Left forelimb (tissue), 1 donor: ENCODE data around the gene KCNK1.
"Not testable (repeated sequence)": the region's sequence is repeated elsewhere in the genome, so short reads cannot be mapped to it uniquely, and the experiment has no call there.

Source experiments
- DNase-seq: peaks from one replicate; pipeline ENCODE4 v3.0.0-alpha.2; 2018; ENCODE audit warnings: low spot score

Gene KCNK1

GRCh38 chr1:233607252-233608119 lies 6.4 kb upstream of the KCNK1 start:
- DNase-seq = no peak

DNA sequence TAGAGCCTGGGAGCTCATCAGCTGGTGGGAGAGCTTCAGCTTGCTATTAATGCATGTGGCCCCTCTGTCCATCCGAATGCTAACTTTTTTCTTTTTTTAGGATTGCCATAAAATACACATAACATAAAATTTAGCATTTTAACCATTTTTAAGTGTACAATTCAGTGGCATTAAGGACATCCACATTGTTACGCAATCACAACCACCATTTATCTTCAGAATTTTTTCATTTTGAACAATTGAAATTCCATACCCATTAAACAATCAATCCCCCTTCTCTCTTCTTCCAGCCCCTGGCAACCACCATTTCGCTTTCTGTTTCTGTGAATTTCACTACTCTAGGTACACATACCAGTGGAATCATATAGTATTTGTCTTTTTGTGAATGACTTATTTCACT lies 4.9 kb upstream of the KCNK1 start:
- no peak for DNase-seq

- no peak for DNase-seq
These were observed 4.0 kb upstream of the KCNK1 start for GRCh38 chr1:233609926-233610325.

DNA sequence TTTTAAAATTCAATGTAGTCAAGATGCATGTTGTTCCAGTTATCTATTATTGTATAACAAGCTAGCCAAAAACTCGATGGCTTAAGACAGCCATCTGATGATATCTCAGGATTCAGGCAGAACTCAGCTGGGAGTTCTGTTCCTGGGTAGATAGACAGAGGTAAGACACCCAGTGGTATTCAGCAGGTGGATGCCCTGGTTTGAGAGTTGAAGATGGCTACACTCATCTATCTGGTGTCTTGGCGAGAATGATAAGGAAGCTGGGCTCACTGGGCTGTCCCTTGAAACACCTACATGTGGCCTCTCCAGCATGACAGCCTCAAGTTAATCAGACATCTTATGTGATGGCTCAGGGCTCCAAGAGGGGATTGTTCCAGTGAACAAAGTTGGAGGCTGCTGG lies 3.3 kb upstream of the KCNK1 start:
- DNase-seq = no peak

GRCh38 chr1:233611363-233611762 lies 2.5 kb upstream of the KCNK1 start:
- not testable (repeated sequence) for DNase-seq

GRCh38 chr1:233614173-233614742 lies 352 bp downstream of the KCNK1 start:
- peak; percentile 73 for DNase-seq

- no peak for DNase-seq
These were observed 1.0 kb downstream of the KCNK1 start for GRCh38 chr1:233614743-233615521.

- DNase-seq = no peak
These were observed 1.7 kb downstream of the KCNK1 start for GRCh38 chr1:233615571-233615970.

GRCh38 chr1:233617025-233617424 lies 3.1 kb downstream of the KCNK1 start:
- DNase-seq = no peak

DNA sequence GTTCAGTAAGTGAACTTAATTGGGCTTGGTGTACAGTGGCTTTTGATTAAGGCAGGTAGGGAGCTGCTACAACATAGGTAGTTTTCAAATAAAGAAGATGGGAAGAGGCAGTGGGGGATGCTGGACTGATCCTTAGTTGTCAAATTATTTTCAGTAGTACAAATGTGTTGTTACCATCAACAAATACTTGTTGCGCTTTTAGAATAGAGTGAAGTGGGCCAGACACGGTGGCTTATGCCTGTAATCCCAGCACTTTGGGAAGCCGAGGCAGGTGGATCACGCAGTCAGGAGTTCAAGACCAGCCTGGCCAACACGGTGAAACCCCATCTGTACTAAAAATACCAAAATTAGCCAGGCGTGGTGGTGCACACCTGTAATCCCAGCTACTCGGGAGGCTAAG lies 5.5 kb downstream of the KCNK1 start:
- not testable (repeated sequence) for DNase-seq

GRCh38 chr1:233620065-233620464 lies 6.2 kb downstream of the KCNK1 start:
- DNase-seq = no peak

DNA sequence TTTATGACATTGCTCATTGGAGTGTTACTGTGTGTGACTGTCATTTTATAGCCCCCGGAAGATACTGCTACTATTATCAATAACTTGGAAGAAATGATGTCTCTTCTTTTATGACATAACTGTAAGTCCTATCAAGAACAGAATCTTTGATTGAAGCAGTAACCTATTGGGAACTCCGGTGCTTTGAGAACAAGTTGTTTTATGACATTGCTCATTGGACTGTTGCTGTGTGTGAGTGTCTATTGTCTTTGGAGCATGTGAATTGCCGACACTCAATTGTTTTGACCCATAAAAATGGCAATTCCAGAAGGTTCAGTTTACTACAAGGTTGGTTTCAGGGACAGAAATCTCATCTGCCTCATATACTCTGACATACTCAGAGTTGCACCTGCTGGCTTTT lies 8.0 kb downstream of the KCNK1 start:
- no peak for DNase-seq

DNA sequence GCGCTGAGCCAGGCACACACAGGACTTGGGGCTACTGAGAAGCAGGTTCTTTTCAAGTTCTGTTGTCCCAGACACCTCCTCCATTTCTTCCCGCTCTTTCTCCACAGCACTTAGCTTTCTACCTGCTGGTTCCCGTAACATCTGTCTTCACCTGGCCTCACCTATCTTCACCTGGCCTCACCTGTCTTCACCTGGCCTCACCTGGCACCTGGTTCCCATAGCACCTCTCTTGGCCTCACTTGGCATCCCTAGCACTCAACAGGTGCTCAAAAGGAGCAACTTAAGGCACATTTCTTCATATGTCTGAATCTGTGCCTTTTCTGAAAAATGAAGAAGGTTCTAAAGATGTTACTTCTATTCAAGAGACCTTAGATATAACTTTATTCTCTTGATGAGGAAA lies 10.4 kb downstream of the KCNK1 start:
- no peak for DNase-seq

DNA sequence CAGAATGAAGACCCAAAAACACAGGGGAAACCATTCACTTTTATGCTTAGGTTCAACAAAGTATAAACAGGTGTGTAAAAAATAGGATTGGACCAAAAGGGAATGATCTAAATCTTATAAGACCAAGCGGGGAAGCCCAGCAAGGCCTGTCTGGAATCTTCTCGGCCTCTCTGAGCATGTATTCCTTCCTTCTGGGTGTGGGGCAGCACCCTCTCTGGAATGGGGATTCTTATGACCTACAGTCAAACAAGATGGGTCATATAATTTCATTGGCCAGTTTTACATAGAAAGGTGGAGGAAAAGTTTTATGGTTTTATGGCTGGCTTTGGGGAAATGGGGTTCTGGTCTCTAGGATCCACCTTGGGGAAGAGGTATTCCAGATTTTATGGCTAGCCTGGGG lies 11.2 kb downstream of the KCNK1 start:
- no peak for DNase-seq

- DNase-seq = no peak
These were observed 11.6 kb downstream of the KCNK1 start for GRCh38 chr1:233625510-233625981.

GRCh38 chr1:233627376-233627775 lies 13.5 kb downstream of the KCNK1 start:
- no peak for DNase-seq

GRCh38 chr1:233627823-233628222 lies 13.9 kb downstream of the KCNK1 start:
- no peak for DNase-seq

DNA sequence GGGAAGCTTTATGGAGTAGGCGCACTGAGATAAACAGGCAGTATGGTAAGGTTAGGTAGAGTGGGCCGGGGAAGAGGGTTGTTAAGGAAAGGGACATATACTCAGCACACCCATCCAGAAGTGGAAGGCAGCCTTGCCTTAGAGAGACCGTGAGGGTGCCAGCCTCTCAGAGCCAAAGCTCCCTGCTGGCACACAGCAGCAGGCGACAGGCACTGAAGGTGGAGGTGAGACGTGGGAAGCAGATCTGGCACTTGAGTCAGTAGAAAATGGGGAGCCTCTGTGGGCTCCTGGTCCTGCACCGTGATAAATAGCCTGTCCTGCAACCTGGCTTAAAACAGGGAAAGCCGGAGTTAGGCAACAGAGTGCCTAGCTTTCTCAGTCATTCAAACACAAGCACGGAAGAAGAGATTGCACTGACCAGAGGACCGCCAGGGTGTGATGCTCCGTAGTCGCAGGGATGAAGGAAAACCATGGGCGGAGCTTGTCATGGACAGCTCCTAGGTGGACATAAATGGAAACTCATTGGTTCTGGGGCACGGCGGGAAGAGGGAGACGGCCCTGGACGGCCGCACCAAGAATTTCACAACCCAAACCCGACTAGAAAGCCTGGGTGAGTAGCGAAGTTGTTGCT lies 15.5 kb downstream of the KCNK1 start:
- DNase-seq = no peak

GRCh38 chr1:233631810-233632405 lies 18.0 kb downstream of the KCNK1 start:
- no peak for DNase-seq

- DNase-seq = no peak
These were observed 18.5 kb downstream of the KCNK1 start for GRCh38 chr1:233632436-233632835.

- no peak for DNase-seq
These were observed 22.0 kb downstream of the KCNK1 start for GRCh38 chr1:233635765-233636502.
